GM20000 (cell line): ENCODE results near the gene SMARCA2.

ENCODE experiments used
- DNase-seq: peaks from one replicate; pipeline ENCODE4 v3.0.0; 2012; ENCODE audit warnings: low spot score
- CTCF ChIP-seq: IDR thresholded peaks from 2 replicates; pipeline ENCODE4 v1.5.1; 2012; ENCODE audit warnings: mild to moderate bottlenecking, control low read depth; ENCODE audit errors: extremely low read depth, missing control alignments

SMARCA2 gene

GRCh38 chr9:2208465-2208864 is 193.3 kb downstream of the SMARCA2 start:
- DNase-seq: no peak
- TF ChIP-seq CTCF: no peak

DNA sequence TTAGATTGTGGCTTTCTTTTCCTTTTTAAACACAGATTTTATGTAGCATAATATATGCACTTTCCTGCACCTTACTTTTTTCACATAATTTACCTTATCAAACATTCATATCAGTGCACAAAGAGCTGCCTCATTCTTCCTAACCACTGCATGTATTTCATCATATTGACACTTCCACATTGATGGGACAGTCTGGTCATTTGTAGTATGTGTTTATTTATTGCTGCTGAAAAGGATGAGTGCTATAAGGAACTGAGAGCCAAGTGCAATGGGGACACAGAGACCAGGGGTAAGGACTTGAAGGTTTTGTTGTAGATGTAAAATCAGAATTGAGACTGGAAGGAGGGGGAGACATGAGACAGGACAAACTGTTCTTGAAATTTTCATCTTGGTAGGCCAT is 193.8 kb downstream of the SMARCA2 start:
- no peak for DNase-seq
- no peak for TF ChIP-seq CTCF

DNA sequence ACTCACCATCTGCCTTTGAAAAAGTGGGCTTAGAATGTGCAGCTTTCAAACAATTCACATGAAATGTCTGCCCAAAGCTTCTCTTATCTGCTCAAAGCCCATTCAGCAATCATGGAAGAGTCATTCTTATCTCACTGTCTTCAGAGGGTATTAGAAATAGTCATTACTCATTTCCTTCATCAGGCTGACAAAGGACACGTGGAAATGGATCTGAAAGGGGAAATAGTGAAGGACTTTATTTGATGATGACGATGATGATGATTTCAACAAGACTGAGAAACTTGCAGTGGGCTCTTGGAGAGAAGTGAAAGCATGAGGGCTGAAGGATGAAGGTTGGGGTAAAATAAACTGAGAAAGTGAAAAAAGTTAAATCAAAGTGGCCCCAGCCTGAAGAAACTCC is 194.3 kb downstream of the SMARCA2 start:
- peak; percentile 33 for DNase-seq
- no peak for TF ChIP-seq CTCF

- no peak for TF ChIP-seq CTCF
- DNase-seq: no peak
These were observed 195.1 kb downstream of the SMARCA2 start for GRCh38 chr9:2210201-2210600.

DNA sequence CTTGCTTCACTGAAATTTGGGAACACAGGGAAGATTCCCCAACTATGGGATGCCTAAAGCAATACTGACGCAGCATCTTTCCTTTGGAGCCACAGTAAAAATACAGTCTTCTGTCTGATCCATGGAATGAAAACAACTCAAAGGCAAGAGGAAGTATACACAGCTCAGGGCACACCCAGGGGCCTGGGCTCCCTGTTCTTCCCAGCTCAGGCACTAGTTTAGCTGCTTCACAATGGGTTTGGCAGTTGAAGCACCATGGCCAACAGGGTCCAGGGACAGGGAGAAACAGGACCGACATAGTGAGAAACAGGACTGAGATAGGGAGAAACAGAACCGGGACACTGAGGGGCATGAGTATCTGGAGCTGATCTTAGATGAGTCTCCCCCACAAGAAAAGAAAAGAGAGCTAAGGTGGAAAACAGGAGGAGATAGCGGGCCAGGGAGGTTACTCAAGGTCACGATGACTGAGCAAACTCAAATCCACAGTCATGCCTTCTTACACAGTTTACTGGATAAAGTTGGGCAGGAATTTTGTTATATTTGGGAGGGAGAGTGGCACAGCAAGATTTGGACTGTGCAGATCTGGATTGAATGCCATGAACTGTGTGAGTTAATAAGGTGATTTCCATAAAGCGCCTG is 198.8 kb downstream of the SMARCA2 start:
- no peak for DNase-seq

GRCh38 chr9:2214707-2215106 is 199.6 kb downstream of the SMARCA2 start:
- no peak for TF ChIP-seq CTCF
- no peak for DNase-seq

More for the DNA sequence above, 198.8 kb downstream of the SMARCA2 start:
- no peak for TF ChIP-seq CTCF

- TF ChIP-seq CTCF: no peak
- no peak for DNase-seq
These were observed 200.8 kb downstream of the SMARCA2 start for GRCh38 chr9:2215921-2216441.
